Measurements from ENCODE around the gene TGM3.

TGM3 gene

DNA sequence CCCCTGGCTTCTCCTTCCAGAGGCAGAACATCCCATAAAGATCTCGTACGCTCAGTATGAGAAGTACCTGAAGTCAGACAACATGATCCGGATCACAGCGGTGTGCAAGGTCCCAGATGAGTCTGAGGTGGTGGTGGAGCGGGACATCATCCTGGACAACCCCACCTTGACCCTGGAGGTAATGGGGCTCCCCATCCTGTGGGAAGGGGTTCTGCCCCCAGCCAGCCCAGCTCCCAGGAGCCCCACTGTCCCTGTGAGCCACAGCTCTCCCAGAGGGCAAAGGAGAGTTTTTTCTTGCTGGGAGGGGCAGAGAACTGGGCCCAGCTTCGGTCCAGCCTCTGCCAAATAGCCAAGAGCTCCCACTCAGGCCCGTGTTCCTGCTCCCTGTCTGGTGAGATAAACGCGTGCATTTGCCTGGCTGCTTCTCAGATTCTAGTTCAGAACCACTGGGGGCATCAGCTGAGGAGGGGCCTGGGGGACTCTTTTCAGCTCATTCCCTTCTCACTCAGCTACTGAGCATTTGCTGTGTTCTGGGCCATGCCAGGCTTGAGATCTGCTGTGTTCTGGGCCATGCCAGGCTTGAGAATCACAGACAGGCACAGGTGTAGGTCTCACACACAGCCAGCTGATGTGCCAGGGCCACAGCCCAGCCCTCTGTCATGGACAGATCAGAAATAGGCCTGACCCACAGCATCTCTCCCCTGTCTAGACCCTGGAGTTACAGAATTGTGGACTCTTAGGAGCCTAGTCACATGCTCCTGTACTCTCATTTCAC is 39.5 kb downstream of the TGM3 start (continued):
- no peak for TF ChIP-seq KLF7 (tag by site-specific recombination; IDR thresholded peaks at IDR 0.05; ENCODE audit: borderline replicate concordance)
- TF ChIP-seq OVOL3 (tag by site-specific recombination; IDR thresholded peaks at IDR 0.05), result no peak
- TF ChIP-seq, protein P1, sequence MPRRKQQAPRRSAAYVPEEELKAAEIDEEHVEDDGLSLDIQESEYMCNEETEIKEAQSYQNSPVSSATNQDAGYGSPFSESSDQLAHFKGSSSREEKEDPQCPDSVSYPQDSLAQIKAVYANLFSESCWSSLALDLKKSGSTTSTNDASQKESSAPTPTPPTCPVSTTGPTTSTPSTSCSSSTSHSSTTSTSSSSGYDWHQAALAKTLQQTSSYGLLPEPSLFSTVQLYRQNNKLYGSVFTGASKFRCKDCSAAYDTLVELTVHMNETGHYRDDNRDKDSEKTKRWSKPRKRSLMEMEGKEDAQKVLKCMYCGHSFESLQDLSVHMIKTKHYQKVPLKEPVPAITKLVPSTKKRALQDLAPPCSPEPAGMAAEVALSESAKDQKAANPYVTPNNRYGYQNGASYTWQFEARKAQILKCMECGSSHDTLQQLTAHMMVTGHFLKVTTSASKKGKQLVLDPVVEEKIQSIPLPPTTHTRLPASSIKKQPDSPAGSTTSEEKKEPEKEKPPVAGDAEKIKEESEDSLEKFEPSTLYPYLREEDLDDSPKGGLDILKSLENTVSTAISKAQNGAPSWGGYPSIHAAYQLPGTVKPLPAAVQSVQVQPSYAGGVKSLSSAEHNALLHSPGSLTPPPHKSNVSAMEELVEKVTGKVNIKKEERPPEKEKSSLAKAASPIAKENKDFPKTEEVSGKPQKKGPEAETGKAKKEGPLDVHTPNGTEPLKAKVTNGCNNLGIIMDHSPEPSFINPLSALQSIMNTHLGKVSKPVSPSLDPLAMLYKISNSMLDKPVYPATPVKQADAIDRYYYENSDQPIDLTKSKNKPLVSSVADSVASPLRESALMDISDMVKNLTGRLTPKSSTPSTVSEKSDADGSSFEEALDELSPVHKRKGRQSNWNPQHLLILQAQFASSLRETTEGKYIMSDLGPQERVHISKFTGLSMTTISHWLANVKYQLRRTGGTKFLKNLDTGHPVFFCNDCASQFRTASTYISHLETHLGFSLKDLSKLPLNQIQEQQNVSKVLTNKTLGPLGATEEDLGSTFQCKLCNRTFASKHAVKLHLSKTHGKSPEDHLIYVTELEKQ (tag by site-specific recombination; IDR thresholded peaks at IDR 0.05; ENCODE audit: borderline replicate concordance), result no peak

DNA sequence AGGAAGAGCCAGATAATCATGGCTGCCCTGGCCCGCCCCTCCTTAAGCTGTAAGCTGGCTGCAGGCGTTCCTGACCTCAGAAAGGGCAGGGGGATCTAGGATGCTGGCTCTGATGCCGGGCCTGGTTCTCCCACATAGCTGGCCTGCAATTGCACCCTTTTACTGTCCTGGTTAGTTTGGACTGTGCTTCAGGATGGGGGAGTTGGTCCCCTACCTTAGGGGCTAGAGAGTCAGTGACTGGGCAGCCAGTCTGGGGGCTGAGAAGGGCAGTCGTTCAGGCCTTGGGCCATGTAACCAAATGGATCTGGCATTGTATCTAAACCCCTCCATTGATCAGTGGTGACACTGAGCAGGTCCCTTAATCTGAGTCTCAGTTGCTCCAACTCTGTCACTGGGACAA is 40.7 kb downstream of the TGM3 start:
- POLR2A ChIA-PET, result no interaction called here
- Histone ChIP-seq H3K4me1 (ENCODE audit: control insufficient read depth, insufficient read depth, low read length) (no peaks in the 10 kb centered on the region), H3K27ac (ENCODE audit: extremely low read depth, low read depth, low read length) (no peak overlapping the region), H3K9me3 (ENCODE audit: control insufficient read depth, insufficient read depth, low read depth, low read length) (no peaks in the 10 kb centered on the region), H3K4me3 (ENCODE audit: low read depth, low read length) (no peak overlapping the region), H3K36me3 (ENCODE audit: control insufficient read depth in 2 of 2, insufficient read depth in 1 of 2, low read length in 2 of 2) (no peaks in the 10 kb centered on the region)
- CTCF ChIA-PET, result no interaction called here
- TF ChIP-seq, protein P2, sequence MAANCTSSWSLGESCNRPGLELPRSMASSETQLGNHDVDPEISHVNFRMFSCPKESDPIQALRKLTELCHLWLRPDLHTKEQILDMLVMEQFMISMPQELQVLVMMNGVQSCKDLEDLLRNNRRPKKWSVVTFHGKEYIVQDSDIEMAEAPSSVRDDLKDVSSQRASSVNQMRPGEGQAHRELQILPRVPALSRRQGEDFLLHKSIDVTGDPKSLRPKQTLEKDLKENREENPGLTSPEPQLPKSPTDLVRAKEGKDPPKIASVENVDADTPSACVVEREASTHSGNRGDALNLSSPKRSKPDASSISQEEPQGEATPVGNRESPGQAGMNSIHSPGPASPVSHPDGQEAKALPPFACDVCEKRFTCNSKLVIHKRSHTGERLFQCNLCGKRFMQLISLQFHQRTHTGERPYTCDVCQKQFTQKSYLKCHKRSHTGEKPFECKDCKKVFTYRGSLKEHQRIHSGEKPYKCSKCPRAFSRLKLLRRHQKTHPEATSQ (tag by site-specific recombination; IDR thresholded peaks at IDR 0.05), result no peak
- TF ChIP-seq, protein P3, sequence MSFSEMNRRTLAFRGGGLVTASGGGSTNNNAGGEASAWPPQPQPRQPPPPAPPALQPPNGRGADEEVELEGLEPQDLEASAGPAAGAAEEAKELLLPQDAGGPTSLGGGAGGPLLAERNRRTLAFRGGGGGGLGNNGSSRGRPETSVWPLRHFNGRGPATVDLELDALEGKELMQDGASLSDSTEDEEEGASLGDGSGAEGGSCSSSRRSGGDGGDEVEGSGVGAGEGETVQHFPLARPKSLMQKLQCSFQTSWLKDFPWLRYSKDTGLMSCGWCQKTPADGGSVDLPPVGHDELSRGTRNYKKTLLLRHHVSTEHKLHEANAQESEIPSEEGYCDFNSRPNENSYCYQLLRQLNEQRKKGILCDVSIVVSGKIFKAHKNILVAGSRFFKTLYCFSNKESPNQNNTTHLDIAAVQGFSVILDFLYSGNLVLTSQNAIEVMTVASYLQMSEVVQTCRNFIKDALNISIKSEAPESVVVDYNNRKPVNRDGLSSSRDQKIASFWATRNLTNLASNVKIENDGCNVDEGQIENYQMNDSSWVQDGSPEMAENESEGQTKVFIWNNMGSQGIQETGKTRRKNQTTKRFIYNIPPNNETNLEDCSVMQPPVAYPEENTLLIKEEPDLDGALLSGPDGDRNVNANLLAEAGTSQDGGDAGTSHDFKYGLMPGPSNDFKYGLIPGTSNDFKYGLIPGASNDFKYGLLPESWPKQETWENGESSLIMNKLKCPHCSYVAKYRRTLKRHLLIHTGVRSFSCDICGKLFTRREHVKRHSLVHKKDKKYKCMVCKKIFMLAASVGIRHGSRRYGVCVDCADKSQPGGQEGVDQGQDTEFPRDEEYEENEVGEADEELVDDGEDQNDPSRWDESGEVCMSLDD (tag by site-specific recombination; IDR thresholded peaks at IDR 0.05), result no peak
- no peak for TF ChIP-seq BCL11B (tag by site-specific recombination; IDR thresholded peaks at IDR 0.05; ENCODE audit: low read depth)
- TF ChIP-seq BCL11A (tag by site-specific recombination; IDR thresholded peaks at IDR 0.05; ENCODE audit: low read depth), result no peak
- TF ChIP-seq PRDM1 (tag by site-specific recombination; IDR thresholded peaks at IDR 0.05), result no peak
- no peak for TF ChIP-seq ZNF76 (tag by site-specific recombination; IDR thresholded peaks at IDR 0.05; ENCODE audit: borderline replicate concordance, low read depth)
- no peak for TF ChIP-seq ZNF2 (tag by site-specific recombination; IDR thresholded peaks at IDR 0.05)
- TF ChIP-seq, protein P4, sequence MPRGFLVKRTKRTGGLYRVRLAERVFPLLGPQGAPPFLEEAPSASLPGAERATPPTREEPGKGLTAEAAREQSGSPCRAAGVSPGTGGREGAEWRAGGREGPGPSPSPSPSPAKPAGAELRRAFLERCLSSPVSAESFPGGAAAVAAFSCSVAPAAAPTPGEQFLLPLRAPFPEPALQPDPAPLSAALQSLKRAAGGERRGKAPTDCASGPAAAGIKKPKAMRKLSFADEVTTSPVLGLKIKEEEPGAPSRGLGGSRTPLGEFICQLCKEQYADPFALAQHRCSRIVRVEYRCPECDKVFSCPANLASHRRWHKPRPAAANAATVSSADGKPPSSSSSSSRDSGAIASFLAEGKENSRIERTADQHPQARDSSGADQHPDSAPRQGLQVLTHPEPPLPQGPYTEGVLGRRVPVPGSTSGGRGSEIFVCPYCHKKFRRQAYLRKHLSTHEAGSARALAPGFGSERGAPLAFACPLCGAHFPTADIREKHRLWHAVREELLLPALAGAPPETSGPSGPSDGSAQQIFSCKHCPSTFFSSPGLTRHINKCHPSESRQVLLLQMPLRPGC (tag by site-specific recombination; IDR thresholded peaks at IDR 0.05), result no peak
- TF ChIP-seq OSR2 (tag by site-specific recombination; IDR thresholded peaks at IDR 0.05), result no peak
- no peak for TF ChIP-seq ZNF658 (tag by site-specific recombination; IDR thresholded peaks at IDR 0.05)
- no peak for TF ChIP-seq ZNF670 (tag by site-specific recombination; IDR thresholded peaks at IDR 0.05; ENCODE audit: low read depth)
- no peak for TF ChIP-seq ZBTB8A (tag by site-specific recombination; IDR thresholded peaks at IDR 0.05)
- TF ChIP-seq, protein P5, sequence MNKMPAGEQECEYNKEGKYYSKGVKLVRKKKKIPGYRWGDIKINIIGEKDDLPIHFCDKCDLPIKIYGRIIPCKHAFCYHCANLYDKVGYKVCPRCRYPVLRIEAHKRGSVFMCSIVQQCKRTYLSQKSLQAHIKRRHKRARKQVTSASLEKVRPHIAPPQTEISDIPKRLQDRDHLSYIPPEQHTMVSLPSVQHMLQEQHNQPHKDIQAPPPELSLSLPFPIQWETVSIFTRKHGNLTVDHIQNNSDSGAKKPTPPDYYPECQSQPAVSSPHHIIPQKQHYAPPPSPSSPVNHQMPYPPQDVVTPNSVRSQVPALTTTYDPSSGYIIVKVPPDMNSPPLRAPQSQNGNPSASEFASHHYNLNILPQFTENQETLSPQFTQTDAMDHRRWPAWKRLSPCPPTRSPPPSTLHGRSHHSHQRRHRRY (tag by site-specific recombination; IDR thresholded peaks at IDR 0.05), result no peak
- no peak for TF ChIP-seq GLI2 (tag by site-specific recombination; IDR thresholded peaks at IDR 0.05; ENCODE audit: borderline replicate concordance, low read depth)
- TF ChIP-seq, protein P1 (tag by site-specific recombination; IDR thresholded peaks at IDR 0.05; ENCODE audit: borderline replicate concordance), result no peak
- TF ChIP-seq ZNF626 (tag by site-specific recombination; IDR thresholded peaks at IDR 0.05), result no peak
- TF ChIP-seq ZNF624 (tag by site-specific recombination; IDR thresholded peaks at IDR 0.05), result no peak
- no peak for TF ChIP-seq ZNF155 (tag by site-specific recombination; IDR thresholded peaks at IDR 0.05)
- TF ChIP-seq ZNF335 (tag by site-specific recombination; conservative IDR thresholded peaks at IDR 0.05), result no peak

Data from HEK293 (cell line).